C4-2B (cell line): ENCODE measurements around the gene ABCC6.
"Not testable (repeated sequence)": the region's sequence is repeated elsewhere in the genome, so short reads cannot be mapped to it uniquely, and the experiment has no call there.

Experiments
- CTCF ChIP-seq: fragments of 450-650 bp; conservative IDR thresholded peaks from 2 replicates; pipeline ENCODE4 v1.5.1; 2017; ENCODE audit warnings: mild to moderate bottlenecking
- ZFX ChIP-seq: fragments of 450-650 bp; IDR thresholded peaks from 2 replicates; pipeline ENCODE4 v1.6.1; 2017

DNA sequence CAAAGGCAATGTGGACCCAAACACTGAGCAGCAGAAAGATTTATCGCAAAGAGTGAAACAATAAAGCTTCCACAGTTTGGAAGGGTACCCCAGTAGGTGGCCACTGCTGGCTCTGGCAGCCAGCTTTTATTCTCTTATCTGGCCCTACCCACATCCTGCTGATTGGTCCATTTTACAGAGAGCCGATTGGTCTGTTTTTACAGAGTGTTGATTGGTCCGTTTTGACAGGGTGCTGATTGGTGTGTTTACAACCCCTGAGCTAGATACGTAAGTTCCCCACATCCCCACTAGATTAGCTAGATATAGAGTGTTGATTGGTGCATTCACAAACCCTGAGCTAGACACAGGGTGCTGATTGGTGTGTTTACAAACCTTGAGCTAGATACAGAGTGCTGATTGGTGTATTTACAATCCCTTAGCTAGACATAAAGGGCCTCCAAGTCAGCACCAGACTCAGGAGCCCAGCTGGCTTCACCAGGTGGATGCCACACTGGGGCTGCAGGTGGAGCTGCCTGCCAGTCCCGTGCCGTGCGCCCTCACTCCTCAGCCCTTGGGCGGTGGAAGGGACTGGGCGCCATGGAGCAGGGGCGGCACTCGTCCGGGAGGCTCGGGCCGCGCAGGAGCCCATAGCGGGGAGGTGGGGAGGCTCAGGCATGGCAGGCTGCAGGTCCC, 119.0 kb downstream of the ABCC6 start:
- not testable (repeated sequence) for TF ChIP-seq CTCF, ZFX
